T-helper 2 cell treated with Interferon-gamma antibody and Interleukin-4, amounts not matched to agents 100 ng/mL and 5 ng/mL, for 36 hours (primary cell): Measurements from ENCODE around the gene MOB3A. TPM values are rescaled to one million over a fixed set of nuclear protein-coding genes. Genes with fewer than 3 reads are reported as not detected.
"Not testable (repeated sequence)": the region's sequence is repeated elsewhere in the genome, so short reads cannot be mapped to it uniquely, and the experiment has no call there.

ENCODE experiments used
- intact Hi-C: fragments of 100-400 bp; cut with micrococcal nuclease; formaldehyde crosslinking; loops from one replicate; pipeline ENCODE4 v1.15.1; 2023
- total RNA-seq: library from RNA; stranded (reverse); gene quantifications from 2 replicates; pipeline ENCODE4 v1.2.3, GENCODE V29; 2022

The MOB3A gene
- 228 and 239 TPM in 2 replicates for total RNA-seq

- intact Hi-C loops, result loop anchor here (1.0 to 10.0 kb wide), 10 partner anchors 11 to 211 kb away; partner anchors contain the start of genes ABHD17A, AP3D1, CSNK1G2 and MKNK2
These were observed at the start of gene MOB3A for GRCh38 chr19:2096034-2096479. MOB3A (minus strand) TSS chr19:2096326; CDS start chr19:2078560, 17,766 bp downstream.

- intact Hi-C loops, result no loop called here
These were observed 49.7 kb upstream of the MOB3A start for GRCh38 chr19:2145831-2146241.

- intact Hi-C loops, result no loop called here
These were observed 48.1 kb upstream of the MOB3A start for GRCh38 chr19:2144190-2144589.

DNA sequence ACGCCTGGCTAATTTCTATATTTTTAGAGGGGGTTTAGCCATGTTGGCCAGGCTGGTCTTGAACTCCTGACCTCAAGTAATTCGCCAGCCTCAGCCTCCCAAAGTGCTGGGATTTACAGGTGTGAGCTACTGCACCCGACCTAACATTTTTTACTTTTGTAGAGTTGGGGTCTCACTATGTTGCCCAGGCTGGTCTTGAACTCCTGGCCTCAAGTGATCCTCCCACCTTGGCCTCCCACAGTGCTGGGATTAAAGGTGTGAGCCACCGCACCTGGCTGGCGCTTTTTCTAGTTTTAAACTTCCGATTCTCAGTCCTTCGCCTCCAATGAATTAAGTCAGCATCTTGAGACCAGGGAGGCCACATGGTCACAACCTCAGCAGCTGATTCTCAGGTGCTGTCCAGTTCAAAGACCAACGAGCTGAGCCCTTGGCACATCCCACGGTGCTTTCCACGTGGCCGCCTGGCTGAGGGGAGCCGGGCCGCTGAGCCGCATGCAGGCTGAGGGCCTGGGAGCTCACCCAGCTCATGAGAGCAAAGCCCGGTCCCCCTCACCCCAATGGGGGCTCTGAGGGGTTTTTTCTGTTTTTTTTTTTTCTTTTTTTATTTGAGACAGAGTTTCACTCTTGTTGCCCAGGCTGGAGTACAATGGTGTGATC lies 46.2 kb upstream of the MOB3A start:
- intact Hi-C loops, result no loop called here

DNA sequence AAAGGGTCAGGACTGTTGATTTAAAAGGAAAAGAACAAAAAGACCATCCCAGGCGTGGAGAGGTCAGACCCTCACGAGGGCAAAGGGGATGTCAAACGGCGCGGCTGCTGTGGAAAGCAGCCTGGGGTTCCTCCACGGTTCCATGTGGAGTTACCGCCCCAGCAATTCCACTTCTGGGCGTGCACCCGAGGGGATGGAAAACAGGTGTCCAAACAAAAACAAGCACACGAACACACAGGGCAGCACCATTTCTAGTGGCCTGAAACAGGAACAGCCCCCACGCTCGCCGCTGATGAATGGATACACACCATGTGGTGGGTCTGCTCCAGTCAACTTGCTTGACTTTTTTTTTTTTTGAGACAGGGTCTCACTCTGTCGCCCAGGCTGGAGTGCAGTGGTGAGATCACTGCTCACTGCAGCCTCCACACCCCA lies 44.0 kb upstream of the MOB3A start:
- intact Hi-C loops, result no loop called here

DNA sequence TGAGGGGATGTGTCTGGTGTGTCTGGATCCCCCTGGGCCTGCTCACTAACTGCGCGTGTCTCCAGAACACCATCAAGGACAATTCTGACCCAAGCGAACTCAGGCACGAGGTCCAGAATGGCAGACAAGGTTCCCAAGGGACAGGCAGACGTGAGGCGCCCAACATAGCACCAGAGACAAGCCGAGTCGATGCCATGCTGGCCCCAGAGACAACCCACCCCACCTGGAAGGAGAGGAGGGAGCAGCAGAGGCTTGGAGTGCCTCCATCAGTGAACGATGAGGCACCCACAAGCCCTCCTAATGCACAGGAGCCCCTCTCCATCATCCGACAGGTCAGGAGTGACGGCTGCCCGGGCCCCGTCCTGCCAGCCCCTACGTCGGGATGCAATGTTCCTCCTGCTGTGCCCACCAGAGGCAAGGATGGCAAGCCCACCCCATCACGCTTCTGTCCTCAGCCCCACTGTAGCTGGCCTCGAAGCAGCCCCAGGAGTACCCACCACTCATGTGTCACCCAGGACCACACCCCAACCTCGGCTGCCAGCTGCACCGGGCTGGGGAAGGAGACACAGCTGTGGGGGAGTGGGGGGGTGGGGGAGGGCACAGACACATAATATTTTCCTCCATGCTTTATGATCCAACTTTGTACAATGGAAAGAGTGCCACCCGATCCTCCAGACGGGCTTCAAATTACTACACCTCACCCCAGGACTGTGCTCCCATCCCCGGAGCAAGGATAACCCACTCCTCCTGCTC lies 43.4 kb upstream of the MOB3A start:
- intact Hi-C loops, result no loop called here

GRCh38 chr19:2138061-2138728 lies 42.1 kb upstream of the MOB3A start:
- intact Hi-C loops, result no loop called here

GRCh38 chr19:2136796-2137195 lies 40.7 kb upstream of the MOB3A start:
- intact Hi-C loops, result no loop called here

DNA sequence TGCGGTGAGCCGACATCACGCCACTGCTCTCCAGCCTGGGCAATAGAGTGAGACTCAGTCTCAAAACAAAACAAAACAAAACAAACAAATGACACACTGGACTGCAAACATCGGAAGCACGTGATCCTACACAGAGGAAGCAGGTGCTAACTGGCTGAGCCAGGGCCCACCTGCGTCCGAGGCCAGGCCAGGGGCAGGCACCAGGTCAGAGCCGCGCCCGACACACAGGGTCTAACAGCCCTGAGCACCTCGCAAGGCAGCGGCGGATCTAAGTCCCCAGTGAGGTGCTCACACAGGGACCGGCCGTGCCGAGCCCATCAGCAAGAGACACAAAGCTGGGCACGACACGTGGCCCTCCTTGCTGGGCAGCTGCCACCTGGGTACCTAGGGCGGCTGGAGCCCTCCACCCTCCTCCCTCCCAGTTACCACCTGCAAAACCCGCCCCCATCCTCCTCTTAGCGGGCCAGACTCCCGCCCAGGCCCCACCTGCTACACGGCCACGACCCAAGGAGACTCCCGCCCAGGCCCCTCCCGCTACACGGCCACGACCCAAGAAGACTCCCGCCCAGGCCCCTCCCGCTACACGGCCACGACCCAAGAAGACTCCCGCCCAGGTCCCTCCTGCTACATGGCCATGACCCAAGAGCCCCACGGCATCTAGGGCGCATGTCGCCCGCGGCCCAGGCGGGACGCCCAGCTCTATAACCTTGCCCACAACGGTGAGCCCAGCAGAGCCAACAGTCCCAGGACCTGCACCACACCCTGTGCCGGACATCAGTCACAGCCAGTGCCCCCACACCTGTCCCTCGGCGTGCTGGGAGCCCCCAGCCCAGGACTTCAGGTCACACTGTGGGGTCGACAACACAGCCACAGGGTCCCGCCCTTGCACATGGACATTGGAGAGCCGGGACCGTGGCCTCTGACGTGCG lies 39.6 kb upstream of the MOB3A start:
- intact Hi-C loops, result no loop called here

DNA sequence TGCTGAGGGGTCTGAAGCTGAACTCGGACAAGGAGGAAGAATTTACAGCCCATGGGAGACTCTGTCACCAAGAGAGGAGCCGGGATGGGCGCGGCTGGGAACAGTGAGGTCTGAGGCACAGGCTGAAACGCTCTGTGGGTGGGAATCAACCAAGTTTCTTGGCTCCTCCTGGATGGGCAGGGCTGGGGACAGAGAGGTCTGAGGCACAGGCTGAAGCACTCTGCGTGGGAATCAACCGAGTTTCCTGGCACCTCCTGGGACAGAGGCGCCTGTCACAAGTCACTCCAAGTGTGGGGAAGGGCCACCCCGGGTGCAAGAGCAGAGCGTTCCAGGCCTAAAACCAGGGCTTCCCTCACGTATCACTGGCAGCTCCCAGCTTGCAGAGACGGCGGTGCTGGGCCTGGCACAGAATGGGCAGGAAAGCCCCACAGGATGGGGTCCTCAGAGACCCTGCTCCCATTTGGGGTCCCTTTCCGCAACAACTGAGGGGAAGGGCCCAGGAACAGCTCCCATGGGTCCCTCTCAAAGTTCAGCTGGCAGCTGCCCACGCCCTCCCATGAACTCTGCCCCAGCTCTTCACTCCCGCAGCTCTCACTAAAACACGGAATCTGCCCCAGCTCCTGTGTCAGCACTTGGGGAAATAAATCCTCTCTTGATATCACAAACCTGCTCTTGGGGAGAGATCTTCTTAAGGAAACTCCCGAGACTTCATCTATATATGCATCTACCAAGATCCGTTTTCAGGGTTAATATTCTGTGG lies 36.8 kb upstream of the MOB3A start:
- intact Hi-C loops, result no loop called here

GRCh38 chr19:2132191-2132590 lies 36.1 kb upstream of the MOB3A start:
- intact Hi-C loops, result no loop called here

- intact Hi-C loops, result not testable (repeated sequence)
These were observed 35.2 kb upstream of the MOB3A start for GRCh38 chr19:2131012-2131975.

- intact Hi-C loops, result no loop called here
These were observed 34.0 kb upstream of the MOB3A start for GRCh38 chr19:2129892-2130770.

DNA sequence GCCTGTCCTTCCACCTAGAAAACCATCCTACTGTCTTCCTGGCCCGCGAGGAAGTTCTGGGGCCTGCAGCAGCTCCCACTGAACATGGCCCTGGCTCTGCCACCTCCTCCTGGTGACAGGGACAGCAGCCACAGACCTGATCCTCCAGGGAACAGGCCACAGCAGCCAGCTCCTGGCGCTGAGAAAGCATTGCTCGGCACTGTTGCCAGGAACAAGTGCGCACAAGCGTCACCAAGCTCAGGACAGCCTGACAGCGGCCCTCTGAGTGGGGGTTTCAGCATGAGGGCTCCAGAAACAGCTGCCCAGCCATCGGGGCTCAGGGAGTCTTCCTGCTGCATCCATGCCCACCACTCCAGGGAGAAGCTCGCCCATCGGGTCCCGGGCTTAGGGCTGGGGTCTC lies 33.4 kb upstream of the MOB3A start:
- intact Hi-C loops, result no loop called here

- intact Hi-C loops, result no loop called here
These were observed 32.9 kb upstream of the MOB3A start for GRCh38 chr19:2129022-2129421.

DNA sequence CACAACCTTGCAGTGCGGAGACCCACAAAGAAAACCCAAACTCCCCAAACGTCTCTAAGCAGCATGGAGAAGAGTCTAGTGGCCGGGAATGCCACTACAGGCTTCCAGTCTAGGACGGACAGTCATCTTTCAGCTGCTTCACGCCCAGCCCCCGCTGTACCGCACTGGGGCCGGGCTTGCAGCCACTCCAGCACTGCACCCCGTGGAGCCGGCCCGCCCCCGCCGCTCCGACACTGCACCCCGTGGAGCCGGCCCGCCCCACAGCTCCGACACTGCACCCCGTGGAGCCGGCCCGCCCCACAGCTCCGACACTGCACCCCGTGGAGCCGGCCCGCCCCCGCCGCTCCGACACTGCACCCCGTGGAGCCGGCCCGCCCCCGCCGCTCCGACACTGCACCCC lies 32.1 kb upstream of the MOB3A start:
- intact Hi-C loops, result not testable (repeated sequence)

DNA sequence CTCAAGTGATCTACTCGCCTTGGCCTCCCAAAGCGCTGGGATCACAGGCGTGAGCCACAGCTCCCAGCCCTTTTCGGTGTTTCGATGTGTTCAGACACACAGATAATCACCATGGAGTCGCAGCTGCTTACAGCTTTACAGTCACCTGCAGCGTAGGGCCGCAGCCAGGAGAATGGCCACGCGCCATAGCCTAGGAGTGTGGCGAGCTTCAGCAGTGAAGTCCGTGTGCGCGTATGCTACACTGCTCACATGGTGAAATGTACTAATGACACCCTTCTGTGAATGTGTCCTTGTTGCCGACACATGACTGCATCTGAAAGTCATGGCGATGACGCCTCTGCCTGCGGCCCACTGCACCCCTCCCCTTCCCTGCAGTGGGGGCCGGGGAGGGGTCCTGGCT lies 31.6 kb upstream of the MOB3A start:
- intact Hi-C loops, result no loop called here

DNA sequence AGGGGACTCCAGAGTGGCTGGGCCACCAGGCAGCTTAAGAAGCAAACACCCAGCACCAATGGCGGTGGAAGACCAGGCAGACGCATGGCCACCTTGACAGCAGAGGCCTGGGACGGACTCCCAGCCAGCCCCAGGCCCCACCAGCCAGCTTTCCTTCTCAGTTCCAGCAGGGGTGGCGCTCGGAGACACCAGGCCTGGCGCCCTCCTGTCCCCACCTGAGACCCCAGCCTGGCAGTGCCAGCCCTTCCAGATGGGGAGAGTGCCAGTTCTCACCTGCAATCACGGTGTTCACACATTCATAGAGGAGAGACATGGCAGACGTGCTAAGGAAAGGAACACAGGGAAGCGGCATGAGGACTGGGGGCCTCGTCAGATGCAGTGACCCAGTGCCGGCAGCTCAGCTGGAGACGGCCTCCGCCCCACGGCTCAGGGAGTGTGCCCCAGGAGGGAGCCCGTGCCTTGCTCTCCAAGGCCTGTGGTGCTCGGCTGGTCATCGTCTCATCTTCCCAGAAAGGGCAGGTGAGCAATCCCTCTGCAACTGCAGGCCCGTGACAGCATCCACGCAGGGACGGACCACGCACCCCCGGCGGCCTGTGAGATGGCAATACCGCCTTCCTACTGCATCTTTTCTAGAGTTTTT lies 30.9 kb upstream of the MOB3A start:
- intact Hi-C loops, result no loop called here
